H9 (cell line): ENCODE data around the gene IDE. TPM values are rescaled to one million over a fixed set of nuclear protein-coding genes. Genes with fewer than 3 reads are reported as not detected.

Experiments used
- DNase-seq: peaks from one replicate; pipeline ENCODE4 v3.0.0-alpha.2; 2017
- H2AFZ ChIP-seq: one replicate; pipeline ENCODE4 v1.6.1; 2013; ENCODE audit warnings: mild to moderate bottlenecking, low read length, control low read depth, moderate library complexity
- H2AK5ac ChIP-seq: 2 replicates; pipeline ENCODE4 v1.6.1; 2013; ENCODE audit warnings: low read length, control low read depth, mixed read lengths; ENCODE audit not compliant: insufficient read length
- H2BK120ac ChIP-seq: one replicate; pipeline ENCODE4 v1.6.1; 2013; ENCODE audit warnings: low read depth, mild to moderate bottlenecking, low read length, control low read depth, inconsistent platforms; ENCODE audit not compliant: poor library complexity, severe bottlenecking
- H2BK12ac ChIP-seq: 2 replicates; pipeline ENCODE4 v1.6.1; 2013; ENCODE audit warnings: low read length, control low read depth, mixed read lengths, low read depth; ENCODE audit not compliant: insufficient read length
- H2BK15ac ChIP-seq: 2 replicates; pipeline ENCODE4 v1.6.1; 2013; ENCODE audit warnings: low read depth, low read length, control low read depth
- H2BK20ac ChIP-seq: one replicate; pipeline ENCODE4 v1.6.1; 2013; ENCODE audit warnings: low read depth, mild to moderate bottlenecking, low read length, control low read depth, inconsistent platforms; ENCODE audit not compliant: poor library complexity, severe bottlenecking
- H2BK5ac ChIP-seq: 2 replicates; pipeline ENCODE4 v1.6.1; 2013; ENCODE audit warnings: low read length, control low read depth, mixed read lengths; ENCODE audit not compliant: insufficient read length
- H3K14ac ChIP-seq: 2 replicates; pipeline ENCODE4 v1.6.1; 2013; ENCODE audit warnings: low read length, control low read depth; ENCODE audit not compliant: insufficient read depth
- H3K18ac ChIP-seq: 2 replicates; pipeline ENCODE4 v1.6.1; 2013; ENCODE audit warnings: low read depth, mild to moderate bottlenecking, mixed read lengths, low read length, control low read depth; ENCODE audit not compliant: insufficient read length
- H3K23ac ChIP-seq: 2 replicates; pipeline ENCODE4 v1.6.1; 2013; ENCODE audit warnings: low read length, control low read depth, mixed read lengths, low read depth; ENCODE audit not compliant: insufficient read length
- H3K23me2 ChIP-seq: 2 replicates; pipeline ENCODE4 v1.6.1; 2013; ENCODE audit warnings: low read depth, mild to moderate bottlenecking, mixed read lengths, low read length, control low read depth; ENCODE audit not compliant: insufficient read length, poor library complexity, severe bottlenecking
- H3K27ac ChIP-seq: 2 replicates; pipeline ENCODE4 v1.5.1; 2013; ENCODE audit warnings: low read length, control low read depth, mixed read lengths, low read depth; ENCODE audit not compliant: insufficient read length
- H3K27me3 ChIP-seq: 2 replicates; pipeline ENCODE4 v1.6.1; 2013; ENCODE audit warnings: low read length, control low read depth, inconsistent platforms; ENCODE audit not compliant: insufficient read depth
- H3K4ac ChIP-seq: 2 replicates; pipeline ENCODE4 v1.6.1; 2013; ENCODE audit warnings: low read depth, mild to moderate bottlenecking, control low read depth, inconsistent platforms, low read length, moderate library complexity
- H3K4me1 ChIP-seq: 2 replicates; pipeline ENCODE4 v1.6.1; 2013; ENCODE audit warnings: low read length, control low read depth, inconsistent platforms; ENCODE audit not compliant: insufficient read depth
- H3K4me2 ChIP-seq: 2 replicates; pipeline ENCODE4 v1.6.1; 2013; ENCODE audit warnings: low read length, control low read depth, mixed read lengths; ENCODE audit not compliant: insufficient read length, insufficient read depth
- H3K56ac ChIP-seq: 2 replicates; pipeline ENCODE4 v1.6.1; 2013; ENCODE audit warnings: low read depth, mild to moderate bottlenecking, mixed read lengths, low read length, control low read depth; ENCODE audit not compliant: insufficient read length
- H3K79me1 ChIP-seq: 2 replicates; pipeline ENCODE4 v1.6.1; 2013; ENCODE audit warnings: low read depth, mild to moderate bottlenecking, moderate library complexity, low read length, control low read depth, inconsistent platforms; ENCODE audit not compliant: insufficient read depth, poor library complexity, severe bottlenecking
- H3K79me2 ChIP-seq: 2 replicates; pipeline ENCODE4 v1.6.1; 2013; ENCODE audit warnings: low read length, control low read depth, inconsistent platforms; ENCODE audit not compliant: insufficient read depth
- H3K9ac ChIP-seq: 2 replicates; pipeline ENCODE4 v1.6.1; 2013; ENCODE audit warnings: low read length, control low read depth, mixed read lengths; ENCODE audit not compliant: insufficient read length; ENCODE audit errors: extremely low read depth
- H3K9me3 ChIP-seq: one replicate; pipeline ENCODE4 v1.6.1; 2013; ENCODE audit warnings: low read depth, low read length, inconsistent platforms; ENCODE audit not compliant: control insufficient read depth
- H3T11ph ChIP-seq: one replicate; pipeline ENCODE4 v1.6.1; 2013; ENCODE audit warnings: mild to moderate bottlenecking, low read length, control low read depth, inconsistent platforms
- H4K20me1 ChIP-seq: one replicate; pipeline ENCODE4 v1.6.1; 2013; ENCODE audit not compliant: control insufficient read depth, insufficient read length, insufficient read depth
- H4K5ac ChIP-seq: 2 replicates; pipeline ENCODE4 v1.6.1; 2013; ENCODE audit warnings: low read depth, mild to moderate bottlenecking, mixed read lengths, low read length, control low read depth; ENCODE audit not compliant: insufficient read length
- H4K8ac ChIP-seq: replicated peaks from 2 replicates; pipeline ENCODE4 v1.6.1; 2013; ENCODE audit warnings: low read length, control low read depth, mixed read lengths, low read depth; ENCODE audit not compliant: insufficient read length
- H4K91ac ChIP-seq: 2 replicates; pipeline ENCODE4 v1.6.1; 2013; ENCODE audit warnings: low read depth, mild to moderate bottlenecking, moderate library complexity, mixed read lengths, low read length, control low read depth; ENCODE audit not compliant: insufficient read length
- H3K27ac Mint-ChIP-seq, 3 experiments: 2 replicates in 2 of 3; 3 replicates in 1 of 3; pipeline ENCODE4 v1.8.0; 2020 to 2021; ENCODE audit warnings: mixed read lengths in 3 of 3, mild to moderate bottlenecking in 1 of 3, moderate library complexity in 1 of 3
- H3K27me3 Mint-ChIP-seq: 2 replicates; pipeline ENCODE4 v1.8.0; 2021; ENCODE audit warnings: low read depth, mild to moderate bottlenecking, moderate library complexity, mixed read lengths
- H3K36me3 Mint-ChIP-seq, 3 experiments: 2 replicates in 2 of 3; 3 replicates in 1 of 3; pipeline ENCODE4 v1.8.0; 2020 to 2021; ENCODE audit warnings: low read depth in 3 of 3, mixed read lengths in 3 of 3; ENCODE audit not compliant: insufficient read depth in 1 of 3
- H3K4me1 Mint-ChIP-seq, 2 experiments: 2 replicates each; pipeline ENCODE4 v1.8.0; 2020; ENCODE audit warnings: mixed read lengths in 2 of 2
- H3K4me3 Mint-ChIP-seq, 2 experiments: 2 replicates in 1 of 2; 3 replicates in 1 of 2; pipeline ENCODE4 v1.8.0; 2020 to 2021; ENCODE audit warnings: mild to moderate bottlenecking in 2 of 2, mixed read lengths in 2 of 2, moderate library complexity in 1 of 2
- H3K9me3 Mint-ChIP-seq, 2 experiments: 2 replicates in 1 of 2; 3 replicates in 1 of 2; pipeline ENCODE4 v1.8.0; 2020; ENCODE audit warnings: mild to moderate bottlenecking in 2 of 2, mixed read lengths in 2 of 2, moderate library complexity in 1 of 2
- CTCF ChIP-seq: fragments of 200-600 bp; sonication (generic); conservative IDR thresholded peaks from 3 replicates; pipeline ENCODE4 v1.8.0; 2021; ENCODE audit warnings: antibody characterized with exemption, mild to moderate bottlenecking
- WGBS: extraction: QIAGEN DNeasy Blood & Tissue Kit; methylation state at CpG from one replicate; pipeline ENCODE4 v1.1.7; 2013; ENCODE audit warnings: missing lambda C conversion rate, low lambda C conversion rate, mixed read lengths; ENCODE audit not compliant: insufficient read length; ENCODE audit errors: extremely low coverage; 5-methylcytosine and 5-hydroxymethylcytosine counted together
- total RNA-seq: library from RNA; stranded (reverse); gene quantifications from 2 replicates; pipeline ENCODE4 v1.2.1, GENCODE V29; 2021

Gene IDE
- total RNA-seq, 1 experiment from 2014 or later: 48.9 TPM

GRCh38 chr10:92430103-92430502 lies 143.8 kb downstream of the IDE start:
- Histone ChIP-seq H3K9ac (no peak overlapping the region), H2BK120ac (no peak overlapping the region), H3K14ac (no peak overlapping the region), H3K23ac (no peak overlapping the region), H3K4me2 (no peak overlapping the region), H4K91ac (no peak overlapping the region), H2AFZ (no peak overlapping the region), H3K9me3 (no peaks in the 10 kb centered on the region), H2BK12ac (no peak overlapping the region), H2BK20ac (no peak overlapping the region), H2BK15ac (no peak overlapping the region), H2AK5ac (no peak overlapping the region), H3K79me1 (no peaks in the 10 kb centered on the region), H3K79me2 (no peaks in the 10 kb centered on the region), H3K23me2 (no peaks in the 10 kb centered on the region), H2BK5ac (no peak overlapping the region), H3T11ph (no peak overlapping the region), H4K5ac (no peak overlapping the region), H3K27me3 (no peaks in the 10 kb centered on the region), H4K8ac (no peak overlapping the region), H4K20me1 (no peaks in the 10 kb centered on the region), H3K4ac (no peak overlapping the region), H3K56ac (no peak overlapping the region), H3K27ac (no peak overlapping the region), H3K18ac (no peak overlapping the region), H3K4me1 (no peaks in the 10 kb centered on the region)
- H3K27me3 Mint-ChIP-seq: no peaks in the 10 kb centered on the region; the same call in 1 of the 2 replicates
- no peaks in the 10 kb centered on the region for H3K36me3 Mint-ChIP-seq
- no peak for DNase-seq
- peaks cover 5% of the 10 kb centered on the region in 2 experiments; a peak in 2 of 4 replicates for H3K4me1 Mint-ChIP-seq
- H3K9me3 Mint-ChIP-seq: no peaks in the 10 kb centered on the region
- H3K4me3 Mint-ChIP-seq: no peak overlapping the region
- no CpG with 5 or more reads among the region's 6 CpGs for WGBS
- TF ChIP-seq CTCF: no peak
- no peak overlapping the region for H3K27ac Mint-ChIP-seq
